C4-2B (cell line): ENCODE measurements around the gene DPY19L2.
"Not testable (repeated sequence)": the region's sequence is repeated elsewhere in the genome, so short reads cannot be mapped to it uniquely, and the experiment has no call there.

Source experiments
- CTCF ChIP-seq: fragments of 450-650 bp; conservative IDR thresholded peaks from 2 replicates; pipeline ENCODE4 v1.5.1; 2017; ENCODE audit warnings: mild to moderate bottlenecking
- ZFX ChIP-seq: fragments of 450-650 bp; IDR thresholded peaks from 2 replicates; pipeline ENCODE4 v1.6.1; 2017

- not testable (repeated sequence) for TF ChIP-seq CTCF, ZFX
These were observed 44.2 kb upstream of the DPY19L2 start for GRCh38 chr12:63712376-63712974.
